ENCODE data around the gene RAPSN.

RAPSN gene

GRCh38 chr11:47406896-47407745 lies 41.8 kb downstream of the RAPSN start:
- no peak for DNase-seq

GRCh38 chr11:47403571-47403970 lies 45.4 kb downstream of the RAPSN start:
- DNase-seq = no peak

- DNase-seq = no peak
Observed at GRCh38 chr11:47403135-47403534, 45.8 kb downstream of the RAPSN start.

GRCh38 chr11:47400768-47401279 lies 48.1 kb downstream of the RAPSN start:
- no peak for DNase-seq

- DNase-seq = no peak
Observed at GRCh38 chr11:47399860-47400767, 48.8 kb downstream of the RAPSN start.

GRCh38 chr11:47398551-47398950 lies 50.4 kb downstream of the RAPSN start:
- no peak for DNase-seq

GRCh38 chr11:47398011-47398410 lies 50.9 kb downstream of the RAPSN start:
- DNase-seq = no peak

GRCh38 chr11:47396049-47396320 lies 53.0 kb downstream of the RAPSN start:
- no peak for DNase-seq

- DNase-seq = no peak
Observed at GRCh38 chr11:47395223-47396048, 53.5 kb downstream of the RAPSN start.

GRCh38 chr11:47394322-47395222 lies 54.4 kb downstream of the RAPSN start:
- DNase-seq = peak; percentile 55

- DNase-seq = no peak
Observed at GRCh38 chr11:47394050-47394321, 55.0 kb downstream of the RAPSN start.

- no peak for DNase-seq
Observed at GRCh38 chr11:47393163-47394049, 55.5 kb downstream of the RAPSN start.

GRCh38 chr11:47392546-47393162 lies 56.3 kb downstream of the RAPSN start:
- no peak for DNase-seq

- no peak for DNase-seq
Observed at GRCh38 chr11:47391711-47392432, 57.1 kb downstream of the RAPSN start.

- no peak for DNase-seq
Observed at GRCh38 chr11:47391077-47391583, 57.8 kb downstream of the RAPSN start.

- no peak for DNase-seq
Observed at GRCh38 chr11:47390422-47390760, 58.5 kb downstream of the RAPSN start.

- no peak for DNase-seq
Observed at GRCh38 chr11:47389577-47390421, 59.1 kb downstream of the RAPSN start.

GRCh38 chr11:47388697-47389576 lies 60.0 kb downstream of the RAPSN start:
- DNase-seq = no peak

All from activated CD8-positive, alpha-beta memory T cell treated with anti-CD3 and anti-CD28 coated beads, Interleukin-2, amount 50 U/mL, for 4 hours (primary cell).